HG03558 (cell line): ENCODE data around the gene STXBP6.
"Not testable (repeated sequence)": the region's sequence is repeated elsewhere in the genome, so short reads cannot be mapped to it uniquely, and the experiment has no call there.

Source experiments
- ATAC-seq: cut with Tn5 transposase; IDR thresholded peaks from one replicate; pipeline ENCODE4 v1.9.1; 2021; ENCODE audit warnings: moderate number of reproducible peaks; ENCODE audit not compliant: unreplicated experiment; ENCODE audit errors: extremely low read depth

STXBP6 gene

GRCh38 chr14:24964048-24964447 is 85.9 kb downstream of the STXBP6 start:
- ATAC-seq = no peak

- ATAC-seq = not testable (repeated sequence)
These were observed 87.8 kb downstream of the STXBP6 start for GRCh38 chr14:24962118-24962517.

- ATAC-seq = no peak
These were observed 89.1 kb downstream of the STXBP6 start for GRCh38 chr14:24960816-24961215.

- ATAC-seq = peak; percentile 69
These were observed 90.1 kb downstream of the STXBP6 start for GRCh38 chr14:24959791-24960331.

GRCh38 chr14:24958271-24958670 is 91.7 kb downstream of the STXBP6 start:
- ATAC-seq = no peak

GRCh38 chr14:24957814-24958213 is 92.1 kb downstream of the STXBP6 start:
- ATAC-seq = no peak

GRCh38 chr14:24956104-24956503 is 93.8 kb downstream of the STXBP6 start:
- no peak for ATAC-seq

- no peak for ATAC-seq
These were observed 95.3 kb downstream of the STXBP6 start for GRCh38 chr14:24954700-24955037.

- peak; percentile 67 for ATAC-seq
These were observed 95.8 kb downstream of the STXBP6 start for GRCh38 chr14:24954037-24954699.

GRCh38 chr14:24952851-24953666 is 96.9 kb downstream of the STXBP6 start:
- ATAC-seq = no peak

- ATAC-seq = no peak
These were observed 101.6 kb downstream of the STXBP6 start for GRCh38 chr14:24948261-24948847.

GRCh38 chr14:24947131-24947530 is 102.8 kb downstream of the STXBP6 start:
- ATAC-seq = no peak

- no peak for ATAC-seq
These were observed 105.1 kb downstream of the STXBP6 start for GRCh38 chr14:24944800-24945199.

GRCh38 chr14:24943024-24943423 is 106.9 kb downstream of the STXBP6 start:
- ATAC-seq = no peak

- ATAC-seq = no peak
These were observed 108.2 kb downstream of the STXBP6 start for GRCh38 chr14:24941719-24942118.

- ATAC-seq = no peak
These were observed 109.6 kb downstream of the STXBP6 start for GRCh38 chr14:24940213-24940783.

- ATAC-seq = no peak
These were observed 111.4 kb downstream of the STXBP6 start for GRCh38 chr14:24938593-24938992.

GRCh38 chr14:24937300-24937699 is 112.6 kb downstream of the STXBP6 start:
- ATAC-seq = no peak

- ATAC-seq = not testable (repeated sequence)
These were observed 113.2 kb downstream of the STXBP6 start for GRCh38 chr14:24936773-24937172.

- no peak for ATAC-seq
These were observed 114.2 kb downstream of the STXBP6 start for GRCh38 chr14:24935796-24936195.

GRCh38 chr14:24928386-24928900 is 121.5 kb downstream of the STXBP6 start:
- no peak for ATAC-seq
